ENCODE results near the gene COASY. TPM values are rescaled to one million over a fixed set of nuclear protein-coding genes. Genes with fewer than 3 reads are reported as not detected.

COASY gene
- polyA plus RNA-seq, 3 donors, result 52.6 to 63.8 (median 57.9) TPM

DNA sequence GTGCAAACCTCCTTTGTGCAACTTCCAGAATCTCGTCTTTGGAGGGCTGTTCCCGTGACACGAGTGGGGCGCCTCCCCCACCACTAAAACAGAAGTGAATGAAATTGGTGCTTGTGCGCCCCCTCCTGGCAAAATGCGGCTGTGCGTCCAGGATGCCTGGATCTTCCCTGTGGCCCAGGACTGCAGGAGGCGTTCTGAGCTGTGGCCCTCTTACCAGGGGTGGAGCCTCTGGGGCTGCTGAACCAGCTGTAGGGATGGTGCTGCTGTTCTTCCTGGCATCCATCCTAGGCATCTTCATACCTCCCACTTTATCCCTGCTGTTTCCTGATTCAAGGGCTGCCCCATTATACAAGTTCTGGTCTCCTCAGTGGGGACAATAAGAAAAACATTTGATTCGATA lies 44.4 kb upstream of the COASY start:
- 0% methylated on average over 1 of the region's 9 CpGs for WGBS (ENCODE audit: insufficient coverage)
- Histone ChIP-seq H3K36me3 (replicated peaks in 1 of 2; ENCODE audit: control insufficient read depth in 1 of 2, insufficient read depth in 2 of 2, low read length in 2 of 2) (peaks cover 45 to 65% of the 10 kb centered on the region in 2 donors), H2AFZ (ENCODE audit: insufficient read depth, low read depth, low read length, poor library complexity, severe bottlenecking) (no peak overlapping the region), H3K4me3 (replicated peaks in 1 of 3; ENCODE audit: low read depth in 2 of 3, low read length in 3 of 3) (no peak overlapping the region), H3K4me1 (ENCODE audit: control insufficient read depth in 1 of 2, insufficient read depth in 2 of 2, low read length in 2 of 2) (peaks cover 36 to 38% of the 10 kb centered on the region in 2 donors), H3K4me2 (replicated peaks; ENCODE audit: extremely low read depth, low read length, poor library complexity, severe bottlenecking) (peak overlapping the region; percentile 14), H3K27me3 (ENCODE audit: control insufficient read depth in 2 of 2, insufficient read depth in 2 of 2, low read length in 2 of 2) (no peaks in the 10 kb centered on the region), H4K20me1 (ENCODE audit: insufficient read depth, low read length) (peaks cover 66% of the 10 kb centered on the region), H3K79me2 (ENCODE audit: insufficient read depth, low read length) (no peaks in the 10 kb centered on the region), H3K9me3 (replicated peaks in 1 of 2; ENCODE audit: control insufficient read depth in 1 of 2, insufficient read depth in 1 of 2, low read length in 2 of 2) (no peaks in the 10 kb centered on the region), H3K9ac (ENCODE audit: insufficient read depth, low read length, poor library complexity, severe bottlenecking) (no peak overlapping the region), H3K27ac (ENCODE audit: low read depth in 1 of 2, low read length in 2 of 2) (peak overlapping the region in 1 of 2 donors; percentile 68)
- peak overlapping the region in 6 of 7 donors; percentile 38 to 93 (median 70) for H3K27ac Mint-ChIP-seq
- intact Hi-C loops (cut with micrococcal nuclease), result loop anchor here (5.0 to 10.0 kb wide), 4 partner anchors 60 to 195 kb away; partner anchors contain the start of genes ATP6V0A1 (in 1 of the 2) and CAVIN1 (in 1 of the 2)
- no peaks in the 10 kb centered on the region for H3K9me3 Mint-ChIP-seq
- peaks cover 1 to 5% (median 3%) of the 10 kb centered on the region in 3 donors for H3K27me3 Mint-ChIP-seq (ENCODE audit: low read depth in 3 of 3)
- no peak overlapping the region for H3K4me3 Mint-ChIP-seq
- TF ChIP-seq, protein P1, sequence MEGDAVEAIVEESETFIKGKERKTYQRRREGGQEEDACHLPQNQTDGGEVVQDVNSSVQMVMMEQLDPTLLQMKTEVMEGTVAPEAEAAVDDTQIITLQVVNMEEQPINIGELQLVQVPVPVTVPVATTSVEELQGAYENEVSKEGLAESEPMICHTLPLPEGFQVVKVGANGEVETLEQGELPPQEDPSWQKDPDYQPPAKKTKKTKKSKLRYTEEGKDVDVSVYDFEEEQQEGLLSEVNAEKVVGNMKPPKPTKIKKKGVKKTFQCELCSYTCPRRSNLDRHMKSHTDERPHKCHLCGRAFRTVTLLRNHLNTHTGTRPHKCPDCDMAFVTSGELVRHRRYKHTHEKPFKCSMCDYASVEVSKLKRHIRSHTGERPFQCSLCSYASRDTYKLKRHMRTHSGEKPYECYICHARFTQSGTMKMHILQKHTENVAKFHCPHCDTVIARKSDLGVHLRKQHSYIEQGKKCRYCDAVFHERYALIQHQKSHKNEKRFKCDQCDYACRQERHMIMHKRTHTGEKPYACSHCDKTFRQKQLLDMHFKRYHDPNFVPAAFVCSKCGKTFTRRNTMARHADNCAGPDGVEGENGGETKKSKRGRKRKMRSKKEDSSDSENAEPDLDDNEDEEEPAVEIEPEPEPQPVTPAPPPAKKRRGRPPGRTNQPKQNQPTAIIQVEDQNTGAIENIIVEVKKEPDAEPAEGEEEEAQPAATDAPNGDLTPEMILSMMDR (IDR thresholded peaks at IDR 0.05), result peak; percentile 97
- peaks cover 41% of the 10 kb centered on the region for H3K4me1 Mint-ChIP-seq
- H3K36me3 Mint-ChIP-seq, result peaks cover 61 to 85% of the 10 kb centered on the region in 2 donors
- DNase-seq, result peak; percentile 78 to 84 (median 81)

DNA sequence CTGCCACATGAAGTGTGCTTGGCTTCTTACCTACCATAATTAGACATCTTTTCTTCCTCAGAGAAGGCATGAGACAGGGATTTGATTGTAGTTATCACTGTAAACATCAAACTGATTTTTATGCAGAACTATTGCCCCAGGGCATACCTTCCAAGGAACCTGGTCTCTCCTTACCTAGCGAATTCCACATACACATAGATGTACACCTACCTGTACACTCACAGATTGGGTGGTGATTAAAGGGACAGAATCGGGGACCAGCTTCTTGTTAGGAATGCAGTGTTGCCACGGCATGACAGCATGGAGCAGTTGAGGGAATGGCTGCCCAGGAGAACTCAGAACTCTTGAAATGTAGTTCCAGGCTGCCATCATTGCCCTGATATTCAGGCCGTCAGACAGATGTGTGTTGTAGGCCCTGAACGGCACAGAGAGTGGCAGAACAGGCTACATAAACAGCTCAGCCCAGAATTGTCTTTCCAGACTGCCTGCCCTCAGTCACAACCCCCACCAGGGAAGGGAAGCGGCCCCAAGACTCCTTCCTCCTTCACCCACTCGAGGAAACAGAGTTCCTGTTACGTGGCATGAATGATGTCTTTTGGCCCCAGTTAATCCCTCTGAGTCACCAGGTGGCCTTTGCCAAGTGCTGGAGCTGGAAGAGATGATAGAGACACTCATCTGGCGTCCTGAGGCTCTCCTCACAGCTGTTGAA lies 43.7 kb upstream of the COASY start:
- peak overlapping the region; percentile 45 for H3K4me2 ChIP-seq (replicated peaks; ENCODE audit: extremely low read depth, low read length, poor library complexity, severe bottlenecking)
- peak overlapping the region in 1 of 3 experiments; percentile 31 for H3K4me3 ChIP-seq (replicated peaks in 1 of 3; ENCODE audit: low read depth in 2 of 3, low read length in 3 of 3)
- TF ChIP-seq, protein P1 (IDR thresholded peaks at IDR 0.05), result no peak
- DNase-seq, result peak; percentile 78 to 92 (median 87)
- H3K4me1 Mint-ChIP-seq, result peaks cover 41% of the 10 kb centered on the region
- intact Hi-C loops (cut with micrococcal nuclease), result loop anchor here (5.0 to 10.0 kb wide), 4 partner anchors 61 to 196 kb away; partner anchors contain the start of genes ATP6V0A1 (in 1 of the 2) and CAVIN1 (in 1 of the 2)
- H3K79me2 ChIP-seq (ENCODE audit: insufficient read depth, low read length), result no peaks in the 10 kb centered on the region
- H4K20me1 ChIP-seq (ENCODE audit: insufficient read depth, low read length), result peaks cover 66% of the 10 kb centered on the region
- peak overlapping the region; percentile 85 to 93 (median 91) for H3K27ac Mint-ChIP-seq
- no peaks in the 10 kb centered on the region for H3K9me3 Mint-ChIP-seq
- H3K27me3 Mint-ChIP-seq (ENCODE audit: low read depth in 3 of 3), result peaks cover 1 to 5% (median 3%) of the 10 kb centered on the region in 3 donors
- H3K36me3 ChIP-seq (replicated peaks in 1 of 2; ENCODE audit: control insufficient read depth in 1 of 2, insufficient read depth in 2 of 2, low read length in 2 of 2), result peaks cover 50 to 65% of the 10 kb centered on the region in 2 donors
- peak overlapping the region; percentile 57 to 68 for H3K27ac ChIP-seq (ENCODE audit: low read depth in 1 of 2, low read length in 2 of 2)
- H3K27me3 ChIP-seq (ENCODE audit: control insufficient read depth in 2 of 2, insufficient read depth in 2 of 2, low read length in 2 of 2), result no peaks in the 10 kb centered on the region
- peak overlapping the region; percentile 50 to 81 for H3K4me3 Mint-ChIP-seq
- H3K4me1 ChIP-seq (ENCODE audit: control insufficient read depth in 1 of 2, insufficient read depth in 2 of 2, low read length in 2 of 2), result peaks cover 36 to 38% of the 10 kb centered on the region in 2 donors
- 23% methylated on average over 8 of the region's 9 CpGs for WGBS (ENCODE audit: insufficient coverage)
- no peak overlapping the region for H2AFZ ChIP-seq (ENCODE audit: insufficient read depth, low read depth, low read length, poor library complexity, severe bottlenecking)
- peaks cover 63 to 89% of the 10 kb centered on the region in 2 donors for H3K36me3 Mint-ChIP-seq
- H3K9me3 ChIP-seq (replicated peaks in 1 of 2; ENCODE audit: control insufficient read depth in 1 of 2, insufficient read depth in 1 of 2, low read length in 2 of 2), result no peaks in the 10 kb centered on the region
- no peak overlapping the region for H3K9ac ChIP-seq (ENCODE audit: insufficient read depth, low read length, poor library complexity, severe bottlenecking)
